Hematopoietic multipotent progenitor cell treated with erythropoietin and hydrocortisone succinate and interleukin-3 and kit ligand, for 15 days (in vitro differentiated cells): ENCODE data around the gene PPA1.
"Not testable (repeated sequence)": the region's sequence is repeated elsewhere in the genome, so short reads cannot be mapped to it uniquely, and the experiment has no call there.

Experiments used
- DNase-seq: peaks from one replicate; pipeline ENCODE4 v3.0.0-alpha.2; 2015; ENCODE audit warnings: low spot score

Gene PPA1

GRCh38 chr10:70212277-70212676 is 21.0 kb downstream of the PPA1 start:
- no peak for DNase-seq

GRCh38 chr10:70206762-70207161 is 26.5 kb downstream of the PPA1 start:
- DNase-seq: no peak

- DNase-seq: no peak
Measured at GRCh38 chr10:70201105-70201504, 32.1 kb downstream of the PPA1 start.

- DNase-seq: no peak
Measured at GRCh38 chr10:70198696-70199466, 34.3 kb downstream of the PPA1 start.

- no peak for DNase-seq
Measured at GRCh38 chr10:70197235-70197945, 35.8 kb downstream of the PPA1 start.

GRCh38 chr10:70193391-70193844 is 39.8 kb downstream of the PPA1 start:
- no peak for DNase-seq

DNA sequence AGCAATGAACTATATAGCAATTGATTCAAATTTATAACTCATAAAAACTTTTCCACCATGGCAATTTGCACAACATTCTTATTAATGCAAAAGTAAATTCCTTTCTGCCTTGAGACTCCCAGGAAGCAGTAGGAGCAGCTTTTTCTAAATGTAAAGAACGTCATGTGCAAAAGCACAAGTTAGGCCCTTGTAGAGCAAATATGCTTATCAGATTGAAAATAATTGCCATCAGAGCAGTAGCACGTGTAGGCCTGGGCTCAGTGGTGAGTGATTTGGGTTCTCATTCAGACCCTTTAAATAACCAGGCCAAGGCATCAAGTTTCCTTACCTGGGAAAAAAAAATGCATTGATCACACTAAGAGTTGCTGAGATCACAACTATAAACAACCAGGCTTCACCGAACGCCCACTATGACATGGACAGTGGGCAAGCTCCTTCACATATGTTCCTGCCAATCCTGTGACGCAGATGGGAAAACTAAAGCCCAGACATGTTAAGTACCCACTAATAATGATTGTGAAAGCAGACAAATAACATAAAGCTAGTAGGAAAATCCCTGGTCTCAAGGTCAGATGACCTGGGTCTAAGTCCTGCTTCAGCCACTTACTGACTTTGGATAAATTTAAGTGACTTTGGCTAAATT is 40.8 kb downstream of the PPA1 start:
- no peak for DNase-seq

- DNase-seq: no peak
Measured at GRCh38 chr10:70191972-70192305, 41.3 kb downstream of the PPA1 start.

DNA sequence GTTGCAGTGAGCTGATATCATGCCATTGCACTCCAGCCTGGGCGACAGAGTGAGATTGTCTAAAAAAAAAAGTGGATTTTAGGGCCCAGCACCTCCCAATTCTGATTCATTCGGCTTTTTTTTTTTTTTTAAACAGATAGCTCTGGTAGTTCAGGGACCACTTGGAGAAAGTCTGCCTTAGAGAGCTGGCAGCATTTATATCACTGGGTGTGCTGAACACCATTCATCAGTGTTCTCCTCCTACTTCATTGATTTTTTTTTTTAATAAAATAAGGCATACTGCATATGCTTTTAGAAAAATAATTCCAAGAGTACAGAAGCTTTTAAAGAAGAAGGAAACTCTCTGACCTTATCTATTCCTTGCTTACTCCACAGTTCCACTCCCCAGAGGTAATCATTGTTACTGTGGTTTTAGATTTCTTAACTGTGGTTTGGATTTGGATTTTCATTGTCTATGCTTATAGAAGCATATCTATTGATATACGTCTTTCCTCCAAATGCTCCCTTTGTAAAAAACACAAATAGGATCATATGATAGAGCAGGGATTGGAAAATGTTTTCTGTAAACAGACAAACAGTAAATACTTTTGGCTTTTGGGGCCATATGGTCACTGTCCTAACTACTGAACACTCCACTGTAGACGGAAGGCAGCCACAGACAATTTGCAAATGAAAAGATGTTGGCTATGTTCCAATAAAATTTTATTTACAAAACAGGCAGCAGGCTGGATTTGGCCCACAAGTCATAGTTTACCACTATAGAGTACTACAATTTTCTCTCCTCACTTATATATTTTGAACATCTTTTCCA is 41.9 kb downstream of the PPA1 start:
- no peak for DNase-seq

DNA sequence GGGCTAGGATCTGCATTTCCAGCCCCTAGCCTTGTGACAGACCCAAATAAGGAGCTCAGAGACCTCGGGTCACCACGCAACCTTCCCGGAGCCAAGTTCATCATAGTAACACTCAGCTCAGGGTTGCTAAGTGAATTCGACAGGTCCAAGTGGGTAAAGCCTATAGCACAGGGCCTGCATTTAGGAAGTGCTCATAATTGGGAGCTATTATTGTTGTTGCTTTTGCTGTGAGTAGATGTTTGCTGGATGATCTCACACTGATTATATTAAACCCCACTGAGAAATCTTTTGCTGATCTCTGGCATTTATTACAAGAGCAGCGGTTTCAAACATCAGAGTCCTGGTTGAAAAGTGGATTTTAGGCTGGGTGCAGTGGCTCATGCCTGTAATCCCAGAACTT is 42.6 kb downstream of the PPA1 start:
- DNase-seq: no peak

GRCh38 chr10:70190102-70190501 is 43.1 kb downstream of the PPA1 start:
- no peak for DNase-seq

DNA sequence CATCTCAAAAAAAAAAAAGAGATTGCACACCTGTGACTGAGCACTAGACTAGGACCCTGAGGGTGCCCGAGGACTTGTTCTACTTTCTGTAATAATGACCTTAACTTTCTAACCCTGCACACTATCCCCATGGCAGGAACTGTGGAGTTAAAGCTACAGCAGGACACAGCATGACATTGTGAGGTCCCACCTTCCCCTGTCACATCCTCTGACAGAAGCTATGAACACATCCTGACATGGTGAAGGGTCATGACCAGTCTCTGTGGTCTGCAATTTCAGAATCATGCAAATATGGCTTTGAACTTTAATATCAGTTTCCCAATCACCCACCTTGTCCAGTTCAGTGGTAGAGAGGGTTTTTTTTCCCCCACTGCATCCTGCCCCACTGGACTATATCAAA is 44.5 kb downstream of the PPA1 start:
- DNase-seq: no peak

DNA sequence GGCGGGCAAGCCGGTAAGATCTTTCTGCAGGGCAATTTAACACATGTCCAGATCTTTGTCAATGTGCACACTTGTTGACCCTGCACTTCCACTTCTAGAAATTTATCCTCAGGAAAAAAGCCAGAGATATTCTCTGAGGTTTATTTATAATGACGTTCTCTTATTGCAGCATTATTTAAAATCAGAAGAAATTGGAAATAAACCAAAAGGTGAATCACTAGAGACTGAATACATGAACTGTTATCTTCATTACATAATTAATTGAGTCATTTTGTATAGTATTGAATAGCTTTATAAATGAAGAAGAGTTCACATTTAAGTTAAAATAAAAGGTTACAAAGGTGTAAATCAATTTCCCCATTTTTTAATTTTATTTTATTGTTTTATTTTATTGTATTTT is 46.7 kb downstream of the PPA1 start:
- no peak for DNase-seq

DNA sequence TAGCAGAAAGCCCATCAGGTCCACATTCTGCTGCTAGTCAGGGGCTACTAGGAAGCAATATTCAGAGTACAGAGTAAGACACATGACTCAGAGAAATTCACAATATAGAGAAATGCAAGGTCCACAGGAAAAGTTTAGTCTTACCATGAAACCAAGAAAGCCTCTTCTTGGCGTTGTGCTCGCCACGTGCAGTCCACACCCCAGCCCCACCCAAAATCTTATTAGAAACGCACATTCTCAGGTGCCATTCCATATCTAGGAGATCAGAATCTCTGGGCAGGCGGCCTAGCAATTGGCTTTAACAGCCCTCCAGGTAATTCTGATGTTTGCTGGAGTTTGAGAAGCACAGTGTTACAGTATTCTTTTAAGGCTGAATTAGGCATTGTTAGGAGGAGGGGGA is 47.1 kb downstream of the PPA1 start:
- no peak for DNase-seq

- no peak for DNase-seq
Measured at GRCh38 chr10:70183304-70183703, 49.9 kb downstream of the PPA1 start.

- not testable (repeated sequence) for DNase-seq
Measured at GRCh38 chr10:70179209-70179608, 54.0 kb downstream of the PPA1 start.

- DNase-seq: no peak
Measured at GRCh38 chr10:70178139-70178725, 55.0 kb downstream of the PPA1 start.

- no peak for DNase-seq
Measured at GRCh38 chr10:70176441-70176840, 56.8 kb downstream of the PPA1 start.

GRCh38 chr10:70175516-70175915 is 57.7 kb downstream of the PPA1 start:
- DNase-seq: no peak

DNA sequence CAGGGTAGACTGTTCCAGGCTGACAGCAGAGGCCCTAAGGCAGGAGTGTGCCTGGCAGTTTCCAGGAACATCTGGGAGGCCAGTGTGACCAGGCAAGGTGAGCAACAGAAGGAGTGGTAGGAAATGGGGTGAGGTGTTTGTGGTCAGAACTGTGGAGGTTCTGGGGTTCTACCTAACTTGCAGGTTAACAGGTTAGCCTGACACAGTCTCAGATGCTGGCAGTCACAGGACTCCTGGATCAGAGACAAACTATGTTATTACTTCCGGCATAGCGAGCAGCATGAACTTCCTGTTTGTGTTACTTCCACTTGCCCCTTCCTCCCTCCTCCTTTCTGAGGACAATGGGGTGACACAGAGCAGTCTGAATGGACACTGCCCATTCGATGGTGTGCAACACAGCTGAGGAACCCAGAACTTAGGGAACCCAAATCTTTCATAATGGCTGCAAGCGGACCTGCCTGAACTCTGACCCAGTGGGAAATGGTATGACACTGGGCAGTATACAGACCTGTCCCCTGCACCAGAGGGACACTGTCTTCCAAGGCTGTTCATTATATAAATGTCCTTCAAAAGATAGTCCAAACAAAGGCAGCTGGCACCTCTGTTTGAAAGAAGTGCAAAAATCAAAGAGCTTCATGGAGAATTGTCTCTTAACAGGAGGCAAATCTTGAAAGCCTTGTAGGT is 59.0 kb downstream of the PPA1 start:
- DNase-seq: no peak

DNA sequence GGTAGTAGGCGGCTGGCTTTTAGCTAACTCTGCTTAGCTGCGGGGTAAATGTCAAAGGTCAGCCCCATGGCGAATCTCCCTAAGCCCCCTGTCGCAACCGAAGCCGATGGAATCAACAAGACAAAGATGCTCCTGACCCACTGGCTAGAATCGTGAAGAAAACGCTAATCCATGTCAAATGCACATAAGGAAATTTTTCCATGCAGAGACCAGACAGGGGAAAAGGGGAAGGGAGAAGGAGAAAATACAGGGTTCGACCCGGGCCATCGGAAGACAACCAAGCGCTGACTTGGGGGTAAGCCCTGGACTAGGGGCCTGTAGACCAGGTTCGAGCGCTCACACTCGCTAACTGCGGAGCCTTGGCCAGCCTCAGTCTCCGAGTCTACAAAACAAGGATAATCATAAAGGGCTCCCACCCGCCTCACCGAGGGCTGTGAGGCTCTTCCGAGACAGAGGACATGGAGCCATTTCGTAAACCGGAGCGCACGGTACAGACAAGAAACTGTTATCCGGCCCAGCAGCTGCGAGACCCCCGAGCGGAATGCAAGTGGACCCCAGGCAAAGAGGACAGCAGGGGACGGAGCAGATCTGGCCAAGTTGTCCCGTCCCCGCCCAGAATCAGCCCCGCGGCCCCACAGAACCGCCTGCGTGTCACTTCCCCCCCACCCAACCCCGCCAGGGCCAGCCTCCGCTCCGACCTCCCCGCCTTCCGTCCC is 63.4 kb downstream of the PPA1 start:
- DNase-seq: peak; percentile 36
